NCI-H345 (cell line): ENCODE data around the gene ZNF8.
"Not testable (repeated sequence)": the region's sequence is repeated elsewhere in the genome, so short reads cannot be mapped to it uniquely, and the experiment has no call there.

Experiments used
- DNase-seq: peaks from one replicate; lab custom pipeline; 2025; lab: John Stamatoyannopoulos, UW

ZNF8 gene

DNA sequence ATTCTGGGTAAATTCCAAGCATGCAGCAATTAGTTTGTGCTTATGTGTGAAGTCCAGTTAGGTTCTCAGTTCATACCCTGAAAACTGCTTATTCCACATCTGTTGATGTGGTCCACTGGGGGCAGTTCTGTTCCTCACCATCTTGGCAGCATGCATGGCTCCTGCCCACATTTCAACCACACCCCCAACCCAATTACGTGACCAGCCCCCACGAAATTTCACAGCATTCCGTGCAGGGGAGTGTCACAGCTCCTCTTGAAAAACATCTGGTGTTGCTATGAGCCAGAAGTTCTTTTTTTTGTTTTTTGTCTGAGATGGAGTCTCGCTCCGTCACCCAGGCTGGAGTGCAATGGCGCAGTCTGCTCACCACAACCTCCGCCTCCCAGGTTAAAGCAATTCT is 17.3 kb downstream of the ZNF8 start:
- no peak for DNase-seq

DNA sequence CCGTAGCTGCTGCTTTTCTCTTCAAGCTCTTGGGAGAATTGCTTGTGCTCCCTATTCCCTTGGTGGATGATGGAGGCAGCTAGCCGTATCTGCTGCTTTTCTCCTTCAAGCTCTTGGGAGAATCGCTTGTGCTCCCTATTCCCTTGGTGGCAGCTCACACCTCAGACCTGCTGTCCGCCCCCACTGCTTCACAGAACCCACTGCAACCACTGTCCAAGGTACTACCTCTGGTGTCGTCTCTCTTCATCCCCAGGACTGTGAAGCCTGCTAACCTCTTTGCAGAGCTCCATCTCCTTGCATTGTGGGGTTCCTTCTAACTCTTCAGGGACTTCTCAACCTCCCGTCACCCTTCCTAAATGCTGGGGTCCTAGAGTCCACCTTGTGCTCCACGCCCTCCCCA is 21.9 kb downstream of the ZNF8 start:
- DNase-seq: no peak

DNA sequence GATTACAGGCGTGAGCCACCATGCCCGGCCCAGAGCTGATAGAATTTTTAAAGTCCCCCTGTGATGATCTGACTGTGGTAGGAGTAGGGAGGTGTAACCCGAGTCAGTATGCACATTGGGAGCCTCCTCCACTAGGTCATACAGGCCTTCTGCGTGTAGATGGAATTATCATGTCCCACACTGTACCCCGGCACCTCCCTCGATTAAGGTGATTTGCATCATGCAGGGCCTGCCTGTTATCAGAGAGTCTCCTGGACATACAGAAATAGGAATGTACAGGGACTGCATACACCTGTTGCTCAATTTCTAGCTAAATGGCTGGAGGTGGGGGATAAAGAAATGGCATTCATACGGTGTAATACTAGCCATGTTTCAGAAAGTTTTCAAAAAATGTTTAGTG is 25.5 kb downstream of the ZNF8 start:
- no peak for DNase-seq

DNA sequence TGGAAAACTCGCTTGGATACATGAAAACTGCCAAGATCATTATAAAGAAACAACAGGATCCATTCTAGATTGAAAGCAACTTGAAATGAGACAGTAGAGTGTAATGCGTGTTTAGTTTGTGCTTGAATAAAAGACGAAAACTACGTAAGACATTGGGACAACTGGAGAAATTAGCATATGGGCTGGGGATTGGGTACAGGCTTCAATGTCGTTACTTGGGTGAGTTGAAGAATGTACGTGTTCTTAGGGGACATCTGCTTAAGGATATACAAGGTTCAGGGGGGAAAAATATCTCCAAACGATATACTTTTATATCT is 26.0 kb downstream of the ZNF8 start:
- no peak for DNase-seq

DNA sequence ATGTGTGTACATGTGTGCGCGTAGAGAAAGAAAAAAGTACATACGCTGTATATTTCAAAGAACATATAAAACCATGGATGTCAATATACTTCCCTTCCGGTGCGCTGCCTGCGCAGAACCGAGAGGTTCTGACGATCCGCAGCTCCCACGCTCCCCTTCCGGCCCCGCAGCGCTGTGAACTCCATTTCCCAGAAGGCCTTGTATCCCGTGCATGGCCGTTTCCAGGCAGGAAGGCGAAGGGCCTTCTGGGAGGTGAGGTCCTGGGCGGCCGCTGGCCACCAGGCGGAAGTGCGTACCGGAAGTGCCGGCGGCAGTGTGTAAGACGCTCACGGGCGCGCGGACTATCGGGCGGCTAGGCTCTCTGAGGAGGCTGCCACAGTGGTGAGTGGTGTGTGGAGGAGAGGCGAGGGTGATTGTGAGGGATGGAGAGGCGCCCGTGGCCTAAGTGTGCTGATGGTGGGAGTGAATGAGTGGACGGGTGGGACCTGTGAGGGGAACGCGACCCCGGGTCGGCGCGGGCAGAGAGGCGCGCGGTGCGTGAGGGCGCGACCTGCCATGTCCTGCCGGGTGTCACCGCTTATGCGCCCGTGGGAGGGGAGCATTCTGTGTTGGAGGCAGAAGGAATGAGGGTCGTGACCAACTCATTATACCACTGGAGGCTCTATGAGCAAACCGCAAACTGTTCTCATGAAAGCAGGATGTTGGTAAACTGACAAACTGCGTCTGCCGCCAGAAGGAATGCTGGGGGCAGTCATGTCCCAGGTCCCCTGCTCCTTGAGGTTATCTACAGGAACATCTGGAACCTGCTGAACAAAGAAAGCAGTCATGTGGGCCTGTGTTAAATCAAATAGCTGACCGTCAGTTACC is 26.5 kb downstream of the ZNF8 start, which contains the start of gene ERVK3-1:
Gene ERVK3-1, plus strand, starts transcription at position 313 of the 867 bp plus-strand sequence. CDS start 6,792 bp downstream, outside the sequence.
- peak; percentile 95 for DNase-seq

DNA sequence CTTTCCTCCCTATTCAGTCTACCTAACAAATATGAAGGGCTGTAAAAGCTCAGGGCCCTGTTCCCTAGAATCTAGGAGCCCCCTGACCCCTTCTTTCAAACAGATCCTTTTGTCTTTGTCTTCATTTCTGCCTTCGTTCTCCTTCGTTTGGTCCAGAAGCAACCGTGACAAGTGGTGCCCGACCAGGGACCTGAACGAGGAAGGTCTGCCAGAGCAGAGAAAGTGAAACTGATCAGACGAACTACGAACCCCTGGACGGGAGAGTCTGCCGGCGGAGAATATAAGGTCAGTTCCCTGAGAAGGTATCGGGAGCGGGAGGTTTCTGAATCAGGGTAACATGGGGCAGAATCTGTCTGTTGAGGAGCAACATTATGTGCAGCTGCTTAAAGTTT is 27.2 kb downstream of the ZNF8 start:
- no peak for DNase-seq

DNA sequence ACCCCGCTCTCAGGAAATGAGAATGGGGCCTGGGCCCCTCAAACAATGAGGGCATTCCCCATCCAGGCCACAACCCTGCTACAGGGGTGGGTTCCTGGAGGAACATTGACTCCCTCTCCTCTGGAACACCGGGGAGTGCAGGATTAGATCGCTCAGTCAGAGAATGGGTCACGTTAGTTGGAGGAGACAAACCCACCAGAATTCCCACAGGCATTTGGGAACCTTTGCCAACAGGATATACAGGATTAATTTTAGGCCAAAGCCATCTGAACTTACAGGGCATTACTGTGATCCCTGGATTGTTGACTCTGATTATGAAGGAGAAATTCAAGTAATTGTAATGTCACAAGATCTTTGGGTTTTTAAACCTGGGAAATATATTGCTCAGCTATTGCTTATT is 29.0 kb downstream of the ZNF8 start:
- no peak for DNase-seq

DNA sequence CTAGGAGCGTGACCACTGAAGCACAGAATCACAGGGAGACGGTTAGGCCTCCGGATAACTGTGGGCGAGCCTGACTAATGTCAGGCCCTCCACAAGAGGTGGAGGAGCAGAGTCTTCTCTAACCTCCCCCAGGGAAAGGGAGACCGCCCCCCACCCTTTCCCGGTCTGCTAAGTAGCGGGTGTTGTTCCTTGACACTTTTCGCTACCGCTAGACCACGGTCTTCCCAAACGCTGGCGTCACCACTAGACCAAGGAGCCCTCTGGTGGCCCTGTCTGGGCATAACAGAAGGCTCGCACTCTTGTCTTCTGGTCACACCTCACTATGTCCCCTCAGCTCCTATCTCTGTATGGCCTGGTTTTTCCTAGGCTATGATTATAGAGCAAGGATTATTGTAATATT is 31.9 kb downstream of the ZNF8 start:
- not testable (repeated sequence) for DNase-seq

DNA sequence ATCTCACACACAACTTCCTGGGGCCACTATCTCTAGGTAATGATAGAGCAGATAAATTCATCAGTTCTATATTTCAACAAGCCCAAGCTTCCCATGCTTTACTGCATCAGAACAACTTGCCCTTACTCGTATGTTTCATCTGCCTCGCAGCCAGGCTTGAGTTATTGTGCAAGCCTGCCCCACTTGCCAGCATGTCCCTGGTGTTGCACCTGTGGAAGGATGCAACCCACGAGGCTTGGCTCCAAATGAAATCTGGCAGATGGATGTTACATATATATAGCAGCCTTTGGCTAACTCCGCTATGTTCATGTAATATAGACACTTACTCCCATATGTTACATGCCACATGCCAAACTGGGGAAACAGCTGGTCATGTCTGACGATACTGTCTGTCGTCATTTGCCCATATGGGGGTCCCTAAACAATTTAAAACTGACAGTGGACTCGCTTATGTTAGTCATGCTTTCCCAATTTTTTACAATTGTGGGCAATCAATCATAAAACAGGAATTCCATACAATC is 32.6 kb downstream of the ZNF8 start:
- no peak for DNase-seq

DNA sequence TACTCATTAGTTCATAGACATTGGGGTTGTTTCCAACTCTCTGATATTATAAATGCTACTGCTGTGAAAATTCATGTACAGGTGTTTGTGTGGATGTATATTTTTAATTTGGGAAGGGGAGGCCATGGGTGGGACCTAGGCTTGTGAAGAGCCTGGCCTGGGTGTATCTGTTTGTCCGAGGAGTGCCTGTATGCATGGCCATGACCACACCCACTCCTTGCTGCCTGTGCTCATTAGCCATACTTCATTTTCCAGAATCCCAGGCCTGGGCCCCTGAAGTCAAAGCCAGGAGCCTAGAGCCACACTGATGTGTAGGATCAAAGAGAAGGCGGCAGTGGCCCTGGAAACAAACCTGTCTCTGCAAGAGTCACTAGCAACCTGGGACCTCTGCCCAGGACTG is 36.8 kb downstream of the ZNF8 start:
- DNase-seq: no peak

DNA sequence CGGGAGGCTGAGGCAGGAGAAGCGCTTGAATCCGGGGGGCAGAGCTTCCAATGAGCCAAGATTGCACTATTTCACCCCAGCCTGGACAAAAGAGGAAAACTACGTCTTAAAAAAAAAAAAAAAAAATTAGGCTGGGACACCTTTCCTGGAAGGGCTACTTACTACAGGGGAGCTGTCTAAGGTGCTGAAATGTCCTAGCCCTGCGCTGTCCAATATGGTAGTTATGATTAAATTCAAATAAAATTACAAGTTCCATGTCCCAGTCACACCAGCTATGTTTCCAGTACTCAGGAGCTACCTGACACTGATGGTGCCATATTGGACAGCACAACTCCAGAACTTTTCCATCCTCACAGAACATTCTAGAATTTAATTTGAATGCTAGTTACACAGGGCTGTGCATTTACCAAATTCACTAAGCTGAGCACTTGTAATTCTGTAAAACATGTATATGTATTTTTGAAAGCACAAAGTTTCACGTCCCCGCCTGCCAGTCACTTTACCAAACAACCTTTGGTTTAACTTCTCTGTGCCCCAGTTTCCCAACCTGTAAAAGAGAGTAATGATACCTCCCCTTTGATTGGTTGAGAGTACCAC is 38.8 kb downstream of the ZNF8 start:
- DNase-seq: no peak

DNA sequence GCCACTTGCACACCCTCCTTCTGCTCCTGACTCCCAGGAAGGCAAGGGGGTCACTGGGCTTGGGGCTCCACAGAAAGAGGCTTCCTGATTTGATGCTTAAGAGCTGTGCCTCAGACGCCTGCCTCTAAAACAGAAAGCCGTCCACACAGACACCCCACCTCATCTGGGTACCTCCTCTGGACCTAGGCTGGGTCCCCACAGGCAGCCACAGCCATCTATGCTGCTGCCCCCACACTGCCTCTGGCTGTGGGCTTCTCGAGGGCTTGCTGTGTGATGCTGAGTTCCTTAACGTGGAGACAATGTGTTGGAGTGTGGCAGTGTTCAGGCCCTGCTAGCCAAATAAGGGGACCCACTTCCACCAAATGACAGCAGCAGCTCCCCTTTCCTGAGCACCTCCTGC is 39.5 kb downstream of the ZNF8 start:
- no peak for DNase-seq

DNA sequence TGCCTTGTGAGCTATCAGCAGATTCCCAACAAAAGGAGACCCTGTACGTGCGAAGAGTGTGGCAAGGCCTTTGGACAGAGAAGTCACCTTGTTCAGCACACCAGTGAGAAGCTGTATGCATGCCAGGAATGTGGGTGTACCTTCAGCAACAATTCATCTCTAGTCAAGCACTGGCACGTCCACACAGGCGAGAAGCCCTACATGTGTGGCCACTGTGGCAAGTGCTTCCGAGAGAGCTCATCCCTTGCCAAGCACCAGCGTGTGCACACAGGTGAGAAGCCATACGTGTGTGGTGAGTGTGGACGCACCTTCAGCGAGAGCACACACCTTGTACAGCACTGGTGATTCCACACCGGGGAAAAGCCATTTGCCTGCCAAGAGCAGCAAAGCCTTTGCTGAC is 40.5 kb downstream of the ZNF8 start:
- DNase-seq: no peak

DNA sequence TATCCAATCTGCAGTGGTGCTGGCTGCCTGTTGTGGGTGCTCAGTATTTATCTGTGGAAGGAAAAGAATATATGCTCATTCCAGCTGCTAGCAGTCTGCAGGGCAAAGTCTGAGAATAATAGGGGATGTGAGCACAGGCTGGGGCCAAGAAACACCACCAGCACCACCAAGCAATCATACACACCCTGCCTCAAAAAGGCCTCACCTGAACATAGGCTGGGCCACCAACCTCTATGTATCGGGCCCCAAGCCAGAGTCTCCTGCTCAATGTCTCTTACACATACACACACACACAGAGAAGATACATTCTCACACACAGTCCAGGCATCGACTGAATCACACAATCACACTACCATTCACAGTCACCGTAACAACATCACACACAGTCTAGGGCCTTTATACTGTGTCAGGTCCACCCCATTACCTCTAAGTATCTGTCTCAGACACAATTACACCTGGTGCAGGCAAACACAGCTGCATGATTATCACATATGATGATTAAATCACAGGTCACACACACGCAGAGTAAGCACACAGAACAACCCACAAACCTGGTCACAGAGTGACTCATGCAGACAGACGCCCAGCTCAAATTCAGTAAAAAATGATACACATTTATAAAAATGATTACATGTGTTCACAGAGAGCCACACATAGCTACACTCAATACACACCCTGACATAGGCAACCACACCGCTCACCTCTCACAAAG is 46.7 kb downstream of the ZNF8 start:
- no peak for DNase-seq

DNA sequence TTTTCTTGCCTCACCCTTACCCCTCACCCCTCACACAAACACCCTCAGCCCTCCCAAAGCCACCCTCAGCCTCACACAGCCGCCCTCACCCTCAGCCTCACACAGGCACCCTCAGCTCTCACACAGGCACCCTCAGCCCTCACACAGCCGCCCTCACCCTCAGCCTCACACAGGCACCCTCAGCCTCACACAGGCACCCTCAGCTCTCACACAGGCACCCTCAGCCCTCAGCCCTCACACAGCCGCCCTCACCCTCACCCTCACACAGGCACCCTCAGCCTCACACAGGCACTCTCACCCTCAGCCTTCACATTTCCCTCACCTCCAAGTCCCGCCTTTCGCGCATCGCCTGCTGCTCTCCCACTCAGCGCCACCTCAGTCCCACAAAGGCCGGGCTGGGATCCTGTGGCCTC is 47.8 kb downstream of the ZNF8 start:
- DNase-seq: no peak

DNA sequence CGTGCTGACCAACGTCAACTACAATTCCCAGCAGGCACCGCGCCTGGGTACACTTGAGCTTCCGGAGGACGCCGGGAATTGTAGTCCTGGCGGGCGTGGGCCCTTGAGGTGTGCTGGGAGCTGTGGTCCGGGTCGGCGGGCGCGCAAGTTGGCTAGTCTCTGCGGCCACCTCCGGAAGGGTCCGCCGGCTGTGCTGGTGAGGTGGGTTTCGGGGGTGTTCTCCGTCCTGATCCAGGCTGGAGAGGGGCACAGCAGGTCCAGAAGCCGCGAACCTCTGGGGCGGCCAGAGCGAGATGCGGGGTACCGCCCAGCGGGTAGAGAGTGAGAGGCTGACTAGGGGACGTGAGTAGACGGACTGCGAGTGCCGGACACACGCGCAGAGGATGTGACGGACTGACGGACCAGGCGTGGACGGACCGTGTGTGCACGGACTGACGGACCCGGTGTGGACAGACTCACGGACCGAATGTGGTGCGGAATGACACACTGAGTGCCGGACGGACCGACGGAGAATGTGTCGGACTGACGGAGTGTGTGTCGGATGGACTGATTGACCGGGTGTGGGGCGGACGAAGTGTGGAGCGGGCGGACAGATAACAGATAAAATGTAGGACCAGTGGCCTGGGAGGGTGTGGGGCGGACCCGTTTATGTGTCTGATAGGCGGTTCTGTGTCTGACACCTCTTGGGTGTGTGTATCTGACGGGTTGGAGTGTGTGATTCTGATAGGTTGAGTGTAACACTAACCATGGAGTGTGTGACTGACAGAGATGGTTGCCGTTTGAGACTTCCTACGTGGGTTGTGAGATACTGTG is 48.4 kb downstream of the ZNF8 start, which contains the start of gene ZSCAN22:
Gene ZSCAN22, plus strand, starts transcription at position 81 of the 813 bp plus-strand sequence. CDS start 7,809 bp downstream, outside the sequence.
- DNase-seq: peak; percentile 89

DNA sequence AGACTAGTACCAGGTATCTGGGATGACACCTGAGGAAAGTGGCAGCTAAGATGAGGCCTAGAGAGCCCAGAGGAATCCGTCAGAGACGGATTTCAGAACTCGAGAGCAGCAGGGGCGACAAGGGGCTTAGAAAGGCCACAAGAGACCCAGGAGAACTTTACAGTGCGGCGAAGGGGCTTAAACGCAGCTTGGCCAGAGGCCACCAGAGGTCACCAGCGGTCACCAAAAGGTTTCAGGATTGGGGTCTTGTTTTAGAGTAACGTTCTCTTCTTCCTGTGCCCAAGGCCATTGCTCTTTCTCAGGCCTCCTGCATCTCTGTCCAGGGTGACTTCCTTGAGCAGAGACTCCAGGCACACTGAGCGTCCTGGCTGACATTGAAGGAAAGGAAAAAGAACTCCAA is 50.2 kb downstream of the ZNF8 start:
- DNase-seq: no peak

DNA sequence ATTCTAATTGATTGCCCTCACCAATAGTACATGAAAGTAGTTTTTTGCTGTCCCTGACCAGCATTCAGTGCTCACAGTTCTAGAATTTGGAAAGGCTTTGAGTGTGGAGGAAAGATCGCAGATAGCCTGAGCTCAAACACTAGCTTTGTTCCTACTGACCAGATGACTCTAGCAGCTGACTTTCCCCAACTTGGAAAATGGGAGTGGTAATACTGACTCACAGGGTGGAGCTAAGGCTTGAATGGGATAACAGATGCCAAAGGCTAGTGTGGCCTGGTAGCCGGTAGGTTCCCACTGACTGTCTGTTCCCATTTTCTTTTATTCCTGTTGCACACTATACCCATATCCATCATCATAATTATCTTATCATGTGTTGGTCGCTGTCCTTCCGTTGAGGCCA is 51.7 kb downstream of the ZNF8 start:
- DNase-seq: no peak

DNA sequence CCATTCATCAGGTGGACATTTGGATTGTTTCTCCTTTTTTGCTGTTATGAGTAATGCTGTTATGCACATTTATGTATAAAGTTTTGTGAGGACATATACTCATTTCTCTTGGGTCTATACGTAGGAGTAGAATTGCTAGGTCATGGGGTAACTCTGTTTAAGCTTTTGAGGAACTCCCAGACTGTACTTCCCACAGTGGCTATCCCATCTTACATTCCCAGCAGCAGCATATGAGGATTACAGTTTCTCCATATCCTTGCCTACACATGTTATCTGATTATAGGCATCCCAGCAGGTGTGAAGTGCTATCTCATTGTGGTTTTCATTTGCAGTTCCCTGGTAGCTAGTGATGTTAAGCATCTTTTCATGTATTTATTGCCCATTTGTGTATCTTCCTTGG is 53.9 kb downstream of the ZNF8 start:
- DNase-seq: no peak

DNA sequence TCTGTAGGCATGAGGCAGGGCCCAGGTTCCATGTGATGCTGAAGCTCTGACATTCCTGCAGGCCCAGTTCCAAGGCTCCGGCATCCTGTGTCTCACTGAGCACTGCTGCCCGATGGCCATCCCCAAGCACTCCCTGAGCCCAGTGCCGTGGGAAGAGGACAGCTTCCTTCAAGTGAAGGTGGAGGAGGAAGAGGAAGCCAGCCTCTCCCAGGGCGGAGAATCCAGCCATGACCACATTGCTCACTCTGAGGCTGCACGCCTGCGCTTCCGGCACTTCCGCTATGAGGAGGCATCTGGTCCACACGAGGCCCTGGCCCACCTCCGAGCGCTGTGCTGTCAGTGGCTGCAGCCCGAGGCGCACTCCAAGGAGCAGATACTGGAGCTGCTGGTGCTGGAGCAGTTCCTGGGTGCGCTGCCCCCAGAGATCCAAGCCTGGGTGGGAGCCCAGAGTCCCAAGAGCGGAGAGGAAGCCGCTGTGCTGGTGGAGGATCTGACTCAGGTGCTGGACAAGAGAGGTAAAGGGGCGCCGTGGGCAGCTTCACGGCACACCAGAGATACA is 56.0 kb downstream of the ZNF8 start:
- no peak for DNase-seq

DNA sequence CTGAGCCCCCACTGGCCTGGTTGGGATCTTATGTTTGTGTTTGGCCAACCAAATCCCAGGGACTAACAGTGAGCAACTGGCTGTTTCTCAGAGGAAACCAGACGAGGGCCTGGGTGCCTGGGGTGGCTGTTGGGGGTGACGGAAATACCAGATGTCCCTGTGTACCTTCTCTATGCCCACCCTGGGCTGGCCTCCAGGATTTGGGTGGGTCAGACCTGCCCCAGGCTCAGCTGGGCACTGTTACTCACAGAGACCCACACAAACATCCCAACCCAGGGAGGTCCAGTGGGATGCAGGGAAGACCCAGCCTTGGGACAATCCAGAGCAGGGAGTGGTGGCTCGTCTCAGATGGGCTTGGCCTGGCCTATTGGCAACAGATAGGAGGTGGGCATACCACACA is 56.9 kb downstream of the ZNF8 start:
- DNase-seq: no peak

DNA sequence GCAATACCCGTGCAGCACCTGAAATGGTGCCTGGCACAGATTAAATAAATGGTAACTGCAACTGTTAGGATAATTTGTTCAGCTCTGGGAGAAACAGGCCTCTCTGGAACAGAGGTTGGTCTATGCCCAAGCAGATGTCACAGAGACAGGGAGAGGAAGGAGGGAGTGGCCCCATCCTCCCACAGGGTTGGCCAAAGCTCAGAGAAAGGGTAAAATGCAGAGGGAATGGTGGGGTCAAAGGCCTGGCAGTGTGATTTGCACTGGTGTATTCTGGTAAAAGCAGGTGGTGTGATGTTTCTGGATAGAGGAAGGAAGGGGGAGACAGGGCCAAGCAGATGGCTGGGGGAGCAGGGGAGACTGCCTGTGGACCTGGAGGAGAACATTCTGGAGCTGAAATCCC is 57.5 kb downstream of the ZNF8 start:
- no peak for DNase-seq
